ENCODE data around the gene PRX. TPM values are rescaled to one million over a fixed set of nuclear protein-coding genes. Genes with fewer than 3 reads are reported as not detected.

Gene PRX
- total and polyA plus RNA-seq, 4 donors: 0.03 to 1.0 (median 0.52) TPM

GRCh38 chr19:40453151-40453735 lies 40.1 kb upstream of the PRX start:
- H3K4me3 ChIP-seq (ENCODE audit: low read depth in 1 of 3, low read length in 3 of 3): no peak overlapping the region
- no peaks in the 10 kb centered on the region for H3K4me1 ChIP-seq (ENCODE audit: control insufficient read depth in 4 of 4, insufficient read depth in 4 of 4, low read length in 3 of 4)
- WGBS: 89% methylated on average over 5 of the region's 5 CpGs
- no peak for TF ChIP-seq REST (IDR thresholded peaks at IDR 0.05)
- no peak for TF ChIP-seq GABPA (IDR thresholded peaks at IDR 0.05 in 1 of 2, conservative IDR thresholded peaks at IDR 0.05 in 1 of 2)
- TF ChIP-seq HNF4G (IDR thresholded peaks at IDR 0.05): no peak
- no peak for TF ChIP-seq EGR1 (IDR thresholded peaks at IDR 0.05; ENCODE audit: low read depth in 2 of 2)
- no peak for TF ChIP-seq HNF4A (conservative IDR thresholded peaks at IDR 0.05)
- TF ChIP-seq FOXA2 (IDR thresholded peaks at IDR 0.05): no peak
- TF ChIP-seq ATF3 (IDR thresholded peaks at IDR 0.05): no peak
- TF ChIP-seq RAD21 (IDR thresholded peaks at IDR 0.05): no peak
- no peak for TF ChIP-seq SP1 (IDR thresholded peaks at IDR 0.05)
- TF ChIP-seq MAX (IDR thresholded peaks at IDR 0.05): no peak
- TF ChIP-seq JUND (IDR thresholded peaks at IDR 0.05): no peak
- TF ChIP-seq FOXA1 (IDR thresholded peaks at IDR 0.05): no peak
- TF ChIP-seq TAF1 (conservative IDR thresholded peaks at IDR 0.05): no peak
- no peak overlapping the region for H3K9ac ChIP-seq (ENCODE audit: low read depth in 1 of 2, low read length in 2 of 2)
- H3K9me3 ChIP-seq (ENCODE audit: control insufficient read depth in 4 of 4, low read length in 3 of 4): no peaks in the 10 kb centered on the region
- no peaks in the 10 kb centered on the region for H3K27me3 ChIP-seq (ENCODE audit: control insufficient read depth in 4 of 4, insufficient read depth in 4 of 4, low read length in 3 of 4)
- H3K27ac ChIP-seq (ENCODE audit: low read depth in 1 of 2, low read length in 2 of 2): no peak overlapping the region
- DNase-seq (ENCODE audit: low spot score): no peak
- H3K36me3 ChIP-seq (ENCODE audit: control insufficient read depth in 4 of 4, insufficient read depth in 3 of 4, low read depth in 1 of 4, low read length in 3 of 4): peaks cover 9 to 30% (median 16%) of the 10 kb centered on the region in 4 donors

- WGBS: 88% methylated on average over 5 of the region's 5 CpGs
- Histone ChIP-seq H3K9ac (ENCODE audit: low read depth in 1 of 2, low read length in 2 of 2) (no peak overlapping the region), H3K27ac (ENCODE audit: low read depth in 1 of 2, low read length in 2 of 2) (no peak overlapping the region), H3K27me3 (ENCODE audit: control insufficient read depth in 4 of 4, insufficient read depth in 4 of 4, low read length in 3 of 4) (no peaks in the 10 kb centered on the region), H3K9me3 (ENCODE audit: control insufficient read depth in 4 of 4, low read length in 3 of 4) (no peaks in the 10 kb centered on the region), H3K4me3 (ENCODE audit: low read depth in 1 of 3, low read length in 3 of 3) (no peak overlapping the region), H3K4me1 (ENCODE audit: control insufficient read depth in 4 of 4, insufficient read depth in 4 of 4, low read length in 3 of 4) (no peaks in the 10 kb centered on the region), H3K36me3 (ENCODE audit: control insufficient read depth in 4 of 4, insufficient read depth in 3 of 4, low read depth in 1 of 4, low read length in 3 of 4) (peaks cover 9 to 33% (median 19%) of the 10 kb centered on the region in 4 donors)
- no peak for DNase-seq (ENCODE audit: low spot score)
- TF ChIP-seq RXRA (IDR thresholded peaks at IDR 0.05) (no peak), HNF4A (conservative IDR thresholded peaks at IDR 0.05) (no peak), FOXA1 (IDR thresholded peaks at IDR 0.05) (no peak), CTCF (IDR thresholded peaks at IDR 0.05; ENCODE audit: low read depth, low read length, missing input control) (no peak), JUND (IDR thresholded peaks at IDR 0.05) (no peak), GABPA (IDR thresholded peaks at IDR 0.05 in 1 of 2, conservative IDR thresholded peaks at IDR 0.05 in 1 of 2) (no peak)
Observed at GRCh38 chr19:40452016-40452415, 38.8 kb upstream of the PRX start.
